HG03575 (cell line): ENCODE results near the gene ZNF613.

Experiments used
- ATAC-seq: cut with Tn5 transposase; IDR thresholded peaks from one replicate; pipeline ENCODE4 v1.9.1; 2021; ENCODE audit not compliant: unreplicated experiment, insufficient number of reproducible peaks, low FRiP score; ENCODE audit errors: extremely low read depth

The ZNF613 gene

GRCh38 chr19:51986309-51987291, 59.3 kb downstream of the ZNF613 start, which contains the start of gene ZNF350:
TSS of gene ZNF350 (minus strand) at chr19:51986840. CDS start at chr19:51974360, 12,480 bp downstream.
- ATAC-seq = no peak

- no peak for ATAC-seq
These were observed 66.2 kb downstream of the ZNF613 start for GRCh38 chr19:51993422-51993821.

- ATAC-seq = no peak
These were observed 66.9 kb downstream of the ZNF613 start for GRCh38 chr19:51994048-51994644.
